HK-2 (cell line): ENCODE data around the gene ACR.

Experiments used
- DNase-seq: peaks from one replicate; pipeline ENCODE4 v3.0.0-alpha.2; 2018; ENCODE audit not compliant: unreplicated experiment

Gene ACR

GRCh38 chr22:50717709-50718351, 20.2 kb upstream of the ACR start:
- DNase-seq, result no peak

GRCh38 chr22:50718352-50718709, 19.7 kb upstream of the ACR start:
- DNase-seq, result no peak

- no peak for DNase-seq
Observed at GRCh38 chr22:50719814-50720300, 18.1 kb upstream of the ACR start.

- DNase-seq, result no peak
Observed at GRCh38 chr22:50720301-50721256, 17.4 kb upstream of the ACR start.

GRCh38 chr22:50721257-50721844, 16.7 kb upstream of the ACR start:
- no peak for DNase-seq

GRCh38 chr22:50722048-50722701, 15.8 kb upstream of the ACR start:
- no peak for DNase-seq

- no peak for DNase-seq
Observed at GRCh38 chr22:50722716-50723428, 15.1 kb upstream of the ACR start.

- no peak for DNase-seq
Observed at GRCh38 chr22:50723991-50724390, 14.0 kb upstream of the ACR start.

GRCh38 chr22:50724616-50725015, 13.4 kb upstream of the ACR start:
- no peak for DNase-seq

GRCh38 chr22:50725597-50725996, 12.4 kb upstream of the ACR start:
- DNase-seq, result no peak

- DNase-seq, result no peak
Observed at GRCh38 chr22:50726643-50727340, 11.2 kb upstream of the ACR start.

- DNase-seq, result no peak
Observed at GRCh38 chr22:50727678-50728522, 10.1 kb upstream of the ACR start.

GRCh38 chr22:50728523-50728931, 9.5 kb upstream of the ACR start:
- DNase-seq, result no peak

GRCh38 chr22:50729391-50730012, 8.5 kb upstream of the ACR start:
- no peak for DNase-seq

GRCh38 chr22:50730013-50730891, 7.8 kb upstream of the ACR start:
- DNase-seq, result no peak

- no peak for DNase-seq
Observed at GRCh38 chr22:50730941-50731661, 6.9 kb upstream of the ACR start.

GRCh38 chr22:50731811-50732624, 6.0 kb upstream of the ACR start:
- peak; percentile 19 for DNase-seq
